ENCODE results near the gene SLC25A5.
"Not testable (repeated sequence)": the region's sequence is repeated elsewhere in the genome, so short reads cannot be mapped to it uniquely, and the experiment has no call there.

The SLC25A5 gene

GRCh38 chrX:119467842-119468550 is at the start of gene SLC25A5:
TSS of gene SLC25A5 (plus strand) at chrX:119468444. CDS start at chrX:119468516, 72 bp downstream.
- peak; percentile 75 for DNase-seq

GRCh38 chrX:119419146-119419545 is 49.1 kb upstream of the SLC25A5 start:
- no peak for DNase-seq

GRCh38 chrX:119419898-119420297 is 48.3 kb upstream of the SLC25A5 start:
- DNase-seq: no peak

GRCh38 chrX:119421016-119421705 is 47.1 kb upstream of the SLC25A5 start:
- DNase-seq: no peak

GRCh38 chrX:119423631-119424030 is 44.6 kb upstream of the SLC25A5 start:
- DNase-seq: no peak

- no peak for DNase-seq
Observed at GRCh38 chrX:119424999-119425398, 43.2 kb upstream of the SLC25A5 start.

- DNase-seq: no peak
Observed at GRCh38 chrX:119427024-119427794, 41.0 kb upstream of the SLC25A5 start.

GRCh38 chrX:119427795-119428185 is 40.5 kb upstream of the SLC25A5 start:
- DNase-seq: no peak

- DNase-seq: no peak
Observed at GRCh38 chrX:119429471-119429870, 38.8 kb upstream of the SLC25A5 start.

- DNase-seq: not testable (repeated sequence)
Observed at GRCh38 chrX:119441295-119441694, 26.9 kb upstream of the SLC25A5 start.

GRCh38 chrX:119442286-119442685 is 26.0 kb upstream of the SLC25A5 start:
- no peak for DNase-seq

- no peak for DNase-seq
Observed at GRCh38 chrX:119453202-119453601, 15.0 kb upstream of the SLC25A5 start.

- DNase-seq: no peak
Observed at GRCh38 chrX:119455264-119455663, 13.0 kb upstream of the SLC25A5 start.

- no peak for DNase-seq
Observed at GRCh38 chrX:119459181-119459580, 9.1 kb upstream of the SLC25A5 start.

- DNase-seq: no peak
Observed at GRCh38 chrX:119465555-119465954, 2.7 kb upstream of the SLC25A5 start.

GRCh38 chrX:119466970-119467369 is 1.3 kb upstream of the SLC25A5 start:
- no peak for DNase-seq

GRCh38 chrX:119467433-119467832 is 811 bp upstream of the SLC25A5 start:
- DNase-seq: no peak

- DNase-seq: peak; percentile 60
Observed at GRCh38 chrX:119468551-119469312, 488 bp downstream of the SLC25A5 start.

- DNase-seq: no peak
Observed at GRCh38 chrX:119469313-119469635, 1.0 kb downstream of the SLC25A5 start.

- no peak for DNase-seq
Observed at GRCh38 chrX:119474615-119475388, 6.6 kb downstream of the SLC25A5 start.

GRCh38 chrX:119475389-119476101 is 7.3 kb downstream of the SLC25A5 start:
- DNase-seq: no peak

GRCh38 chrX:119477812-119478232 is 9.6 kb downstream of the SLC25A5 start:
- DNase-seq: no peak
